Measurements from ENCODE around the gene DNAH6. TPM values are rescaled to one million over a fixed set of nuclear protein-coding genes. Genes with fewer than 3 reads are reported as not detected.

Gene DNAH6
- total RNA-seq, 1 donor: 0.54 TPM

DNA sequence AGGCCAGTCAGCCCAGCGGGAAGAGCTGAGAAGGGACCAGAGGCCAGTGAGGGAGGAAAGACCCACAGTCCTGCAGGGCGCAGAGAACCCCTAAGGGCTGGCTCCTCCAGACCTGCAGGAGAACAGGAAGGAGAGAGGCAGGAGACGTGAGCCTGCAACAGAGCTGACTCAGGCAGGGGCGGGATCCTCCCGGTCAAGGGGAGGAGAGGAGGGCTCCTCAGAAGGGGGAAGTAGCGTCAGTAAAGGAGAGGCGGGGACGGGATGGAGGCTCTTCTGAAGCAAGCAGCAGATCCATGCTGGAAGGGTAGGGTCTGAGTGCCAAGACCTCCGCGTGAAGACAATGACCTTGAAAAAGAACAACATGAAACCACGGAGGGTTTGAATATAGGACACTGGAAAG, 313.8 kb downstream of the DNAH6 start:
- peak in 2 of 3 donors; percentile 24 to 44 for DNase-seq (ENCODE audit: low read depth in 2 of 3, low spot score in 2 of 3)

DNA sequence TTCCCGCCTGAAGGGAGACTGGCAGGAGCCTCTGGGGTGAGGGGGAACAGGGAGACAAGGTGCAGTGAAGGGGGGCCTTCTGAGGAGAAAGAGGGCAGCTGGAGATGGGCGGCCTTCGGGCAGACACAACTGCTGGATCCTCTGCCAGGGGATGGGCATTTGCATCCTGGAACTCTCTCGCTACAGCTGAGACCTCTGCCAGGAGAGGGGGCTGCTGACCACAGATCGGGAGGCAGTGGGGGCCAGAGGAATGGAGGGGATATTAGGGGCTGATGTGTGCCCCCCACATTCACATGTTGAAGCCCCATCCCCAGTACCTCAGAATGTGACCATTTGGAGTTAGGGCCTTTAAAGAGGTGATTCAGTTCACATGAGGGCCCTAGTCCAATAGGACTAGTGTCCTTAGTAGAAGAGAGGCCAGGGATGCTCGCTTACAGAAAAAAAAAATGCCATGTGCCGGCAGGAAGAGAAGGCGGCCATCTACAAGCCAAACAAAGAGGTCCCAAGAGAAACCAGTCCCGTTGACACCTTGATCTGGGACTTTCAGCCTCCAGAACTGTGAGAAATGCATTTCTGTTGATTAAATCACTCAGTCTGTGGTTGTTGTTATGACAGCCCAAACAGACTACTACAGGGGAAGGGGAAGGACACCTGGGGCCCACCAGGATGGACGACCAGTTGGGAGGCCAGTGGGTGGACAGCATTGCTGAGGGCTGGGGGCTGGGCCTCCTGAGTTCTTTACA, 314.6 kb downstream of the DNAH6 start:
- no peak for DNase-seq (ENCODE audit: low read depth in 2 of 3, low spot score in 2 of 3)

DNA sequence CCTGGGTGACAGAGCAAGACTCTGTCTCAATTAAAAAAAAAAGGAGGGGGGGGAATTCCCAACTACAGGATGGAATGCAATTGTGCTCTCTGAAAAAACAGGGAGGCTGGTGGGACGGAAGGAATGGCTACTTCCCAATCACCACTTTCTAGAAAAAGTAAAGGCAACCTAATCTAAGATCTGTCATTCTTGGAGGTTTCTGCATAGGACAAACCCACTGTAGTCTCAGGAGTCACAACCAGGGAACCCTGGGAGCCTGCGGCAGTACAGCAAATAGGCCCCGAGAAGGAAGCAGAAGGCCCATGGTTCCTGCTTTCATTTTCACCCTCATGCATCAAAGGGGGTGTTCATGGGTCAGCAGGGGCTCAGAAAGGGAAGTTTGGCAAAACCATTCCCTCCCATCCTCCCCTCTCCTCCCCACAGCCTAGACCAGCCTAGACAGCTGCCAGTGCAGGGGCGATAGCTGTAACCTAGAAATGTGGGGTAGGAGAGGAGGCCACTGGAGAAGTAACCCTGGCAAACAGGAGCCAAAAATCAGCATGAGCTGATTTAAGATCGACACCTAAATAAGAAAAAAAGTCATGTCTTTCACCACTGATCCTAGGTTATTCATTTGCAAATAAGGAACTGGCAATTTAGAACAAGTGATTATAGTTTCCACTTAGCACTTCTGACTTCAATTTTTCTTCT, 316.6 kb downstream of the DNAH6 start:
- DNase-seq (ENCODE audit: low read depth in 2 of 3, low spot score in 2 of 3): peak in 2 of 3 donors; percentile 37 to 66

GRCh38 chr2:84833481-84834150, 317.3 kb downstream of the DNAH6 start:
- DNase-seq (ENCODE audit: low read depth in 2 of 3, low spot score in 2 of 3): no peak

DNA sequence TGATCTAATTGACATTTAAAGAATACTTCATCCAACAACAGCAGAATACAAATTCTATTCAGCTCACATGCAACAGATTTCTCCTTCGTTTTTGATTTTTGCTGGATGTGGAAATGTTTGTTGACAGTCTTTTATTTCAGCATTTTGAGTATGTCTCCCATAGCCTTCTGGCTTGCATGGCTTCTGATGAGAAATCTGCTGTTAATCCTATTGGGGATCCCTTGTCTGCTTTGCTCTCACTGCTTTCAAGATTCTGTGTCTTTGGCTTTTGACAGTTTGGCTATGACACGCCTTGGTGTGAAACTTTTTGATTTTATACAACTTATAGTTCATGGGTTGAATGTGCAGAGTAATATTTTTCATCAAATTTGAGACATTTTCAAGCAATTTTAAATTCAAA, 319.9 kb downstream of the DNAH6 start:
- no peak for DNase-seq (ENCODE audit: low read depth in 2 of 3, low spot score in 2 of 3)

DNA sequence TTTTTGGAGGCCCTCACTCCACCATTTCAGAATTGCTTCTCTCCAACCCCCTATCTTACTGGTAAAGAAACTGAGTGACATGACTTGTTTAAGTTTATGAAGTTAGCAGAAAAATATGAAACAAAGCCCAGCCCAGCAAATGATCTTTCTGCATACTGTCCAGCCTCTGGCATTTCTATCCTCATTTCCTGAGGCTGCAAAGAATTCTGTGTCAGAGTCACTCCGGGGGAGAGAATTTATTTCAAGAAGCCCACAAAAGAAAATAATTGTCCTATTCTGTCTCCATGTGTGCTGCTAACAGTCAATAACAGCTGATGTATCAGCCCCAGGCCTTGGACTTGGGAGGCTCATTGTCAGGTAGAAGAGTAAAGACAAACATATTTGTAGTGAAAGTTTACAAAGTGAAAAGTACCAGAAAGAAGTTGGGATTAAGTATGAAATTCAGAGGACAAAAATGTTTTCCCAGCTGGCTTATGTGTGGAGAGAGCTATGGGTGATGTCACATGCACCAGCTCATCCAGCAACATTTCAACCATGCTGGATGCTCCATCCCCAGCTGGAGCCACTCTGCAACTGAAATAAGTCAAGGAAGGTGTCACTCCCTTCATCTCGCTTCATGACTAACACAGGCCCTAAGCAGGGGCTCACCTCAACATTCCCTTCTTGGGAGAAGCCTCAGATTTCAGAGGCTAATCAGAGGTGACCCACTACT, 322.3 kb downstream of the DNAH6 start:
- DNase-seq (ENCODE audit: low read depth in 2 of 3, low spot score in 2 of 3): no peak

DNA sequence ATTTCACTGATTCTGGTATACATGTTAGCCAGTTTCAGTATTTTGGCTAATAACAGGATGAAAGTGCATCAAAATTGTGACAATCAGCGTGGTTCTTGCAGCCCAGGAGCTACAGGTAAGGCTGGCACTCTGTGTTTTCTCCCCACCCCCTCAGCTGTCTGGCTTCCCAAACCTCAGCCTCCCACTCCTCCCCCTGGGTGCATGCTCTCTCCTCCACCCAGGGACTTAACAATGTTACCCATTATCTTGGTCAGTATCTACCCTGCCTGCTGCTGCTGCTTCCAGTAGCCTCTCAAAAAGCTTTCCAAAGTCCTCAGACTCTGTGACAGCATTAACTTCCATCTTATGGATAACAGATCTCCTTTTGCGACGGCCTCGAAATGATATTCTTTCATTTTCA, 323.6 kb downstream of the DNAH6 start:
- DNase-seq (ENCODE audit: low read depth in 2 of 3, low spot score in 2 of 3): no peak

- DNase-seq (ENCODE audit: low read depth in 2 of 3, low spot score in 2 of 3): no peak
Measured at GRCh38 chr2:84840306-84840705, 324.0 kb downstream of the DNAH6 start.

- no peak for DNase-seq (ENCODE audit: low read depth in 2 of 3, low spot score in 2 of 3)
Measured at GRCh38 chr2:84841577-84841976, 325.3 kb downstream of the DNAH6 start.

- DNase-seq (ENCODE audit: low read depth in 2 of 3, low spot score in 2 of 3): no peak
Measured at GRCh38 chr2:84844141-84844540, 327.8 kb downstream of the DNAH6 start.

DNA sequence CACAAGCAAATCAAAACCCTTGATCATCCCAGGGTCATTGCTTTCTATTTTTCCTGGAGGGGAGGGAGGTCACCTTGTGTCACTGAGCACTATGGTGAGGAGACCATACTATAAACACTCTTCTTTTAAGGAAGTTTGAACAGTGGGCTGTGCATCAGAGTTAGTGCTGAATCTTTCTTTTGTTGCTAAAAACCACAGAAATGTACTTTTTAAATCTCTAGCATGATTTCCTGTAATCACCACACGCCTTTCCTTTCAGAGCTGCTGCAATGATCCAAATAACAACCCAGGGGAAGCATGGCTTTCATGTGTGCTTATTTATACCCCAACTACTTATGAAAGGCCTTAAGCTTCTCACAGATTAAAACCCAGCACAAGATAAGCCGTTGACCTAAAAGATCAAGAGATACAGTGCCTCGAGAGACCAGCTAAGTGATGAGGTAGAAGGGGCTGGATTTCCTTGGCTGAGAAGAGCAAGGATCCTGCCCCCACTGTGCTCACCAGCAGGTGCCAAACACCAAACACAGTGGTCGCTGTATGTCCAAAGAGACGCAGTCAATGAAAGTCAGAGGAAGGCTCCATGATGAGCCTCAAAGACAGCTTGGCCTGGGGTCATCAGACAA, 329.9 kb downstream of the DNAH6 start:
- peak in 2 of 3 donors; percentile 24 to 78 for DNase-seq (ENCODE audit: low read depth in 2 of 3, low spot score in 2 of 3)

GRCh38 chr2:84846741-84847142, 330.4 kb downstream of the DNAH6 start:
- no peak for DNase-seq (ENCODE audit: low read depth in 2 of 3, low spot score in 2 of 3)

- no peak for DNase-seq (ENCODE audit: low read depth in 2 of 3, low spot score in 2 of 3)
Measured at GRCh38 chr2:84847326-84848050, 331.2 kb downstream of the DNAH6 start.

GRCh38 chr2:84849271-84849952, 333.1 kb downstream of the DNAH6 start:
- no peak for DNase-seq (ENCODE audit: low read depth in 2 of 3, low spot score in 2 of 3)

GRCh38 chr2:84850471-84850870, 334.2 kb downstream of the DNAH6 start:
- no peak for DNase-seq (ENCODE audit: low read depth in 2 of 3, low spot score in 2 of 3)

DNA sequence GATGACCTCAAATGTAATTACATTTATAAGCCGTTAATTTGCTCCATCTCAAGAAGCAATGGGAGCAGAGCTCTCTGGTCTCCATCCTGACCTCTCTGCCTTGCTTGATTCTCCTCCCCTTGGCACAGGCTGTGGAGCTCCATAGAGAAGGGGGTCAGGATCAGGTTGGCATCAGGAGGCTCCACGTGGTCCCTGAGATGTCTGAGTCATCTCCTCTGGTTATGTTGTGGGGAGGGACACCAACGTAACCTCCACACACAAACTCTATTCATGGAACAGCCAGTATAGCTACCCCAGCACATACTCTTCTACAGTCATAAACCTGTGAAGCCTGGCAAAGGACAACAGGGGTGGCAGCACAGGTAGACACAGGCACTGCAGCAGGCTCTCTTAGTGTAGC, 335.6 kb downstream of the DNAH6 start:
- no peak for DNase-seq (ENCODE audit: low read depth in 2 of 3, low spot score in 2 of 3)

- no peak for DNase-seq (ENCODE audit: low read depth in 2 of 3, low spot score in 2 of 3)
Measured at GRCh38 chr2:84854850-84855249, 338.6 kb downstream of the DNAH6 start.

- no peak for DNase-seq (ENCODE audit: low read depth in 2 of 3, low spot score in 2 of 3)
Measured at GRCh38 chr2:84855731-84856130, 339.4 kb downstream of the DNAH6 start.

- no peak for DNase-seq (ENCODE audit: low read depth in 2 of 3, low spot score in 2 of 3)
Measured at GRCh38 chr2:84856787-84857186, 340.5 kb downstream of the DNAH6 start.
